Adrenal gland (tissue), 12 donors: ENCODE results near the gene OR51B4. TPM values are rescaled to one million over a fixed set of nuclear protein-coding genes. Genes with fewer than 3 reads are reported as not detected.
"Not testable (repeated sequence)": the region's sequence is repeated elsewhere in the genome, so short reads cannot be mapped to it uniquely, and the experiment has no call there.

Experiments
- DNase-seq, 7 donors: peaks; one replicate each; pipeline ENCODE4 v3.0.0-alpha.2; 2019 to 2020
- H3K27ac ChIP-seq, 5 donors: fragments of 200-600 bp; sonication (generic) in 4 of 5; 1 replicate in 3 of 5; 2 replicates in 2 of 5; pipeline versions ENCODE4 v1.5.1 to v1.8.0; 2016 to 2020; ENCODE audit warnings: mild to moderate bottlenecking in 1 of 5
- H3K27me3 ChIP-seq: fragments of 200-600 bp; 2 replicates; pipeline ENCODE4 v1.8.0; 2021
- H3K36me3 ChIP-seq, 2 donors: fragments of 200-600 bp; replicated peaks in 1 of 2; 1 replicate in 1 of 2; 2 replicates in 1 of 2; pipeline versions ENCODE4 v1.5.1 to v1.8.0; 2018 to 2022
- H3K4me1 ChIP-seq, 2 donors: fragments of 200-600 bp; replicated peaks in 1 of 2; 1 replicate in 1 of 2; 2 replicates in 1 of 2; pipeline versions ENCODE4 v1.5.1 to v1.8.0; 2018 to 2021
- H3K4me3 ChIP-seq, 4 donors: fragments of 200-600 bp; sonication (generic) in 3 of 4; one replicate each; pipeline ENCODE4 v1.5.1; 2016 to 2018
- H3K9me3 ChIP-seq, 3 donors: fragments of 200-600 bp; sonication (generic) in 1 of 3; replicated peaks in 1 of 3; 1 replicate in 2 of 3; 2 replicates in 1 of 3; pipeline versions ENCODE4 v1.5.1 to v1.8.0; 2016 to 2021
- POLR2A ChIP-seq, 2 donors: fragments of 450-650 bp; IDR thresholded peaks; one replicate each; pipeline ENCODE4 v1.6.1; 2017; ENCODE audit warnings: antibody characterized with exemption in 2 of 2, mild to moderate bottlenecking in 2 of 2, moderate library complexity in 1 of 2
- WGBS, 4 donors: extraction: QIAGEN DNeasy Blood & Tissue Kit in 2 of 4; methylation state at CpG; one replicate each; pipeline versions ENCODE4 v1.1.5 to v1.1.7; 2013 to 2017; 5-methylcytosine and 5-hydroxymethylcytosine counted together
- intact Hi-C, 2 donors: fragments of 100-400 bp; cut with DNase I; formaldehyde crosslinking; loops; one replicate each; pipeline versions ENCODE4 v1.14.1 to v1.15.0; 2022 to 2023
- polyA plus RNA-seq, 3 donors: library from polyadenylated mRNA; stranded (reverse); fragments of 200-250 nt in 2 of 3; fragments of 350-450 nt in 1 of 3; fragmentation: Illumina TruSeq in 1 of 3; extraction: RNeasy Lipid Tissue Mini Kit (QIAGEN cat#74804) in 1 of 3; gene quantifications; one replicate each; pipeline ENCODE4 v1.2.3, GENCODE V29; 2013 to 2014
- total RNA-seq, 9 donors: library from RNA; depleted of rRNA in 4 of 9; stranded (reverse); fragments of >200 nt in 4 of 9; fragments of 120-200 nt in 1 of 9; fragmentation: NEBNext Ultra II Directional in 1 of 9; extraction: Animal tissue kit (Norgen Biotek cat#: 25700) in 1 of 9; gene quantifications; one replicate each; pipeline versions ENCODE4 v1.1.0 to v1.2.4, GENCODE V29; 2013 to 2023
- TF ChIP-seq, protein P1 (sequence below), 6 experiments: fragments of 450-650 bp in 4 of 6; fragments of 200-600 bp in 2 of 6; sonication (generic) in 1 of 6; IDR thresholded peaks; 1 replicate in 5 of 6; 2 replicates in 1 of 6; pipeline versions ENCODE4 v1.5.1 to v1.8.0; 2016 to 2021; ENCODE audit warnings: antibody characterized with exemption in 6 of 6, mild to moderate bottlenecking in 2 of 6, moderate library complexity in 1 of 6
- donor health status: healthy with polysubstance abuse.
- donor health status: Bipolar disorder and iron deficiency.
- donor health status: DM: yes; HTN: yes; CAD: no.
- donor health status: DM: no; HTN: no; CAD: no.
- donor health status: DM: no; HTN: no; CAD: no.
- donor health status: DM: yes; HTN: yes; CAD: no.

Gene OR51B4
- total and polyA plus RNA-seq, 12 donors: 0.28 to 0.78 (median 0.34) TPM; not detected in 9

DNA sequence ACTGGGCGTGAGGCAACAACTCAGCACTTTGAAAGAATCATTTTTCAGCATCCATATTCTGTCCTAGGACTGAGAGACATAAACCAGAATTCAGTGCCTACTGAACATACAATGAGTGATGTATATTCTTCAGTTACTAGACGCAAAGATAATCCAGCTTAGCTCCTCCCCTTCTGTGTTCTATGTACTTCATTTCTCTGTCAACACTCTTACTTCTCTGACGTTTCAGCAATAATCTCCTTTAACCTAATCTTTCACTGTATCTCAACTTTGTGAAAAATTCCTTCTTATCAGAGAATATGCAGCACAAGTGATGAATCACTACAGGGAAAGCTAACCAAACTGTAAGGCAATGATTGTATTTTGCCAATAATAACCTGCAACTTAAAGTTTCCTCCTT is 44.1 kb upstream of the OR51B4 start:
- H3K4me1 ChIP-seq: no peaks in the 10 kb centered on the region
- no peak for DNase-seq
- no peak for TF ChIP-seq POLR2A (IDR thresholded peaks at IDR 0.05)
- TF ChIP-seq, protein P1, sequence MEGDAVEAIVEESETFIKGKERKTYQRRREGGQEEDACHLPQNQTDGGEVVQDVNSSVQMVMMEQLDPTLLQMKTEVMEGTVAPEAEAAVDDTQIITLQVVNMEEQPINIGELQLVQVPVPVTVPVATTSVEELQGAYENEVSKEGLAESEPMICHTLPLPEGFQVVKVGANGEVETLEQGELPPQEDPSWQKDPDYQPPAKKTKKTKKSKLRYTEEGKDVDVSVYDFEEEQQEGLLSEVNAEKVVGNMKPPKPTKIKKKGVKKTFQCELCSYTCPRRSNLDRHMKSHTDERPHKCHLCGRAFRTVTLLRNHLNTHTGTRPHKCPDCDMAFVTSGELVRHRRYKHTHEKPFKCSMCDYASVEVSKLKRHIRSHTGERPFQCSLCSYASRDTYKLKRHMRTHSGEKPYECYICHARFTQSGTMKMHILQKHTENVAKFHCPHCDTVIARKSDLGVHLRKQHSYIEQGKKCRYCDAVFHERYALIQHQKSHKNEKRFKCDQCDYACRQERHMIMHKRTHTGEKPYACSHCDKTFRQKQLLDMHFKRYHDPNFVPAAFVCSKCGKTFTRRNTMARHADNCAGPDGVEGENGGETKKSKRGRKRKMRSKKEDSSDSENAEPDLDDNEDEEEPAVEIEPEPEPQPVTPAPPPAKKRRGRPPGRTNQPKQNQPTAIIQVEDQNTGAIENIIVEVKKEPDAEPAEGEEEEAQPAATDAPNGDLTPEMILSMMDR (IDR thresholded peaks at IDR 0.05): no peak
- no peaks in the 10 kb centered on the region for H3K27me3 ChIP-seq
- H3K4me3 ChIP-seq: no peak overlapping the region
- intact Hi-C loops: no loop called here
- H3K36me3 ChIP-seq: no peaks in the 10 kb centered on the region
- WGBS, 4 donors: 49 to 62% (median 54%) methylated on average over 3 of the region's 3 CpGs
- no peak overlapping the region for H3K27ac ChIP-seq
- H3K9me3 ChIP-seq: no peaks in the 10 kb centered on the region

- no peaks in the 10 kb centered on the region for H3K4me1 ChIP-seq
- no peaks in the 10 kb centered on the region for H3K9me3 ChIP-seq
- TF ChIP-seq, protein P1 (IDR thresholded peaks at IDR 0.05): no peak
- TF ChIP-seq POLR2A (IDR thresholded peaks at IDR 0.05): no peak
Observed at GRCh38 chr11:5343474-5344335, 42.0 kb upstream of the OR51B4 start, which contains the start of gene OR51B5. TSS of gene OR51B5 (minus strand) at chr11:5343524. CDS start at chr11:5343524, 0 bp downstream.

DNA sequence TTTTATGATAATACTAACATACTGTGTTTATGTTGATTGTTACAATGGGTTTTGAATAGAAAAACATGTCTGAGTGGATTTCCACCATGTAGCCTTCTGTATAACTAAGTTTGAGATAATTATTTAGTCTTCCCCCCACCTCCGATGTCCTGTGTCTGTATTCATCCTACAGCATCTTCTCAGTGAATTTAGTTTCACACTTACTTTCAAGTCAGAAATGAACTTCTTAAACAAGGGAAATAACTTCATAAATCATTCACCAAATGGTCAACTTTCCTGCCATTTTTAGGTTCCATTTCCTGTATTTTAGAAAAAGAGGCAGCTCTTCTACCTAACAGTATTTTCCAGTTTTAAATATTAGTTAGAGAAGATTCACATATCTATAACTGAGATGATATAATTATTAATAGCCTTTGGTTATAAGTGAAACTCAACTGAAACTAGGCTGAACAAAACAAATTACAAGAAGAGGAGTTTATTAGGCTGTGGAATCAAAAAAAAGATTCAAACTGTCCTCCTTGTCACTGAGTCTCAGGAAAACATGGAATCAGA is 38.1 kb upstream of the OR51B4 start:
- TF ChIP-seq, protein P1 (IDR thresholded peaks at IDR 0.05): no peak
- TF ChIP-seq POLR2A (IDR thresholded peaks at IDR 0.05): no peak
- Histone ChIP-seq H3K27me3 (no peaks in the 10 kb centered on the region), H3K27ac (no peak overlapping the region), H3K4me3 (no peak overlapping the region), H3K36me3 (no peaks in the 10 kb centered on the region), H3K4me1 (no peaks in the 10 kb centered on the region), H3K9me3 (no peaks in the 10 kb centered on the region)
- DNase-seq: no peak
- intact Hi-C loops: no loop called here
- WGBS, 4 donors: 79 to 85% (median 82%) methylated on average over 1 of the region's 1 CpG

More at GRCh38 chr11:5343474-5344335, 42.0 kb upstream of the OR51B4 start, which contains the start of gene OR51B5:
- H3K36me3 ChIP-seq: no peaks in the 10 kb centered on the region
- WGBS, 4 donors: 71 to 78% (median 75%) methylated on average over 6 of the region's 6 CpGs
- no peak for DNase-seq
- intact Hi-C loops: no loop called here
- H3K4me3 ChIP-seq: no peak within 1 kb of the TSS
- no peaks in the 10 kb centered on the region for H3K27me3 ChIP-seq
- no peak within 1 kb of the TSS for H3K27ac ChIP-seq

GRCh38 chr11:5337253-5337652 is 35.5 kb upstream of the OR51B4 start:
- H3K4me3 ChIP-seq, DNase-seq, H3K4me1 ChIP-seq, H3K27me3 ChIP-seq, H3K27ac ChIP-seq, H3K36me3 ChIP-seq, H3K9me3 ChIP-seq, intact Hi-C loops: not testable (repeated sequence)
- 57 to 84% (median 66%) methylated on average over 1 of the region's 1 CpG for WGBS, 4 donors
